Measurements from ENCODE around the gene AGK.

Gene AGK

DNA sequence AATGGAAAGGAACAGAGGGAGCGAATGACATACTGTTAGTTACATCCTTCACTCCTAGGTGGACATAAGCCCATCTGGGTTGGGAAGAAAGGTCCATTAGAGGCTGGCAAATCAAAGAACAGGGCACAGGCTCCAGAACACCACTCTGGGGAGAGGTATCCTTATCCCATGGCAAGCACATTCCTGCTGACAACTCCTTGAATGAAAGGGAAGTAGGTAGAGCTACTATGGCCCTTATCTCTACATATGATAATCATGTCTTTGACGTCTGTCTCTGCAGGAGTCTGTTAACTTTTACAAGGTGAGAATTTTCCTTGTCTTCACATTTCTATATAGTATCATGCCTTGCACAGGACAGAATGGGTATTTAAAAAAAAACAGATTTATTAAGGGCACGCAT lies 140.3 kb downstream of the AGK start:
- Histone ChIP-seq H3K27me3 (ENCODE audit: control insufficient read depth, insufficient read depth, low read length, poor library complexity, severe bottlenecking) (no peaks in the 10 kb centered on the region), H3K9me3 (ENCODE audit: control insufficient read depth, low read length) (no peaks in the 10 kb centered on the region), H3K27ac (ENCODE audit: insufficient read depth, low read depth, low read length, poor library complexity, severe bottlenecking) (no peak overlapping the region), H3K36me3 (ENCODE audit: control insufficient read depth, insufficient read depth, low read length) (no peaks in the 10 kb centered on the region), H3K4me3 (ENCODE audit: insufficient read depth, low read depth, low read length) (no peak overlapping the region), H3K4me1 (ENCODE audit: control insufficient read depth, insufficient read depth, low read length) (no peaks in the 10 kb centered on the region)
- WGBS, 2 experiments: 69 to 73% methylated on average over 2 of the region's 3 CpGs

DNA sequence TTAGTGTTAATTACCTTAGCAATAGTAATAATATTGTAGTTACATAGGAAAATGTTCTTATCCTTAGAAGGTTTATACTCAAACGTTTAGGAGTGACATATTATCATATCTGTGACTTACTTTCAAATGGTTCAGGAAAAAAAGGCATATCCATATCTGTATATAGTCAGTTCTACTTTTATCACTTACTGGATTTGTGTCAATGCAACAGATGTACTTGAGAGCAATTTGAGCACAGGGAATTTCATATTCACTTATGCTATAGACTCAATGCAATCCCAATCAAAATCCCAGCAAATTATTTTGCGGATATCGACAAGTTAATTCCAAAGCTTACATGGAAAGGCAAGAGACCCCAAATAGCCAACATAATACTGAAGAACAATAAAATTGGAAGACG lies 140.8 kb downstream of the AGK start:
- no peak overlapping the region for H3K4me3 ChIP-seq (ENCODE audit: insufficient read depth, low read depth, low read length)
- H3K36me3 ChIP-seq (ENCODE audit: control insufficient read depth, insufficient read depth, low read length): no peaks in the 10 kb centered on the region
- H3K27me3 ChIP-seq (ENCODE audit: control insufficient read depth, insufficient read depth, low read length, poor library complexity, severe bottlenecking): no peaks in the 10 kb centered on the region
- WGBS, 2 experiments: 95 to 100% methylated on average over 3 of the region's 4 CpGs
- no peaks in the 10 kb centered on the region for H3K9me3 ChIP-seq (ENCODE audit: control insufficient read depth, low read length)
- H3K4me1 ChIP-seq (ENCODE audit: control insufficient read depth, insufficient read depth, low read length): no peaks in the 10 kb centered on the region
- no peak overlapping the region for H3K27ac ChIP-seq (ENCODE audit: insufficient read depth, low read depth, low read length, poor library complexity, severe bottlenecking)

DNA sequence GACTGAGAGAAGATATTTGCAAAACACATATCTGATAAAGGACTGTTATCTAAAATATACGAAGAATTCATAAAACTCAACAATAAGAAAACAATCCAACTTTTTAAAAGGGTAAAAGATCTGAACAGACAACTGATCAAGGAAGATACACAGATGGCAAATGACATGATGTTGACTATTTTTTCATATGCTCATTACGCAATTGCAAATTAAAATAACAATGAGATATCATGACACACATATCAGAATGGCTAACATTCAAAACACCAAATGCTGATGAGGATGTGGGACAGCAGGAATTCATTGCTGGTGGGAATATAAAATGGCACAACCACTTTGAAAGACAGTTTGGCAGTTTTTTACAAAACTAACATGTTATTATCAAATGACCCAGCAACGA lies 141.9 kb downstream of the AGK start:
- no peaks in the 10 kb centered on the region for H3K36me3 ChIP-seq (ENCODE audit: control insufficient read depth, insufficient read depth, low read length)
- no peaks in the 10 kb centered on the region for H3K4me1 ChIP-seq (ENCODE audit: control insufficient read depth, insufficient read depth, low read length)
- no peaks in the 10 kb centered on the region for H3K9me3 ChIP-seq (ENCODE audit: control insufficient read depth, low read length)
- 96 to 97% methylated on average over 2 to 3 of the region's 3 CpGs for WGBS, 2 experiments
- H3K27ac ChIP-seq (ENCODE audit: insufficient read depth, low read depth, low read length, poor library complexity, severe bottlenecking): no peak overlapping the region
- no peak overlapping the region for H3K4me3 ChIP-seq (ENCODE audit: insufficient read depth, low read depth, low read length)
- no peaks in the 10 kb centered on the region for H3K27me3 ChIP-seq (ENCODE audit: control insufficient read depth, insufficient read depth, low read length, poor library complexity, severe bottlenecking)

DNA sequence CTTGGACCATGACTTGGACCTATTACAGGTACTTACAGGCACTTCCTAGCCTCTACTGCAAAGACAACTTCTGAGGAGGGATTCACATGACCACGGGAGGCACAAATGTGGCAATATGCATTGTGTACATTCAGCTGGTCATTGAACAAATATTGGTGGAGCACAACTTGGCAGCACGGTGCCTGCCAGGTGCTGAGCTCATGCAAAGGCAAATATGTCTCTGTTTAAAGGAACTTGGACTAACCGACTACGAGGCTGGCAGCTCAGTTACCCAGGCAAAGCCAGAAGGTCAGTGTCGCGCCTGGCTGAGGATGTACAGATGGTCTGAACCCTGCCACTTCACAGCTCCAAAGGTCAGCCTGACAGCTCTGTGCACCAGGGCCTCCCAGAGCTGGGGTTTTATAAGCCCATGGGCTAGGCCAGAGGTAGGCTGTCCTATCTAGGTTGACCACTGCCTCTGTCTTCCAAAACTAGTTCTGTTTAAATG lies 144.6 kb downstream of the AGK start:
- H3K36me3 ChIP-seq (ENCODE audit: control insufficient read depth, insufficient read depth, low read length): no peaks in the 10 kb centered on the region
- no peaks in the 10 kb centered on the region for H3K9me3 ChIP-seq (ENCODE audit: control insufficient read depth, low read length)
- no peak overlapping the region for H3K27ac ChIP-seq (ENCODE audit: insufficient read depth, low read depth, low read length, poor library complexity, severe bottlenecking)
- H3K4me1 ChIP-seq (ENCODE audit: control insufficient read depth, insufficient read depth, low read length): no peaks in the 10 kb centered on the region
- H3K4me3 ChIP-seq (ENCODE audit: insufficient read depth, low read depth, low read length): no peak overlapping the region
- peaks cover 5% of the 10 kb centered on the region for H3K27me3 ChIP-seq (ENCODE audit: control insufficient read depth, insufficient read depth, low read length, poor library complexity, severe bottlenecking)
- WGBS, 2 experiments: 91 to 92% methylated on average over 6 of the region's 6 CpGs

DNA sequence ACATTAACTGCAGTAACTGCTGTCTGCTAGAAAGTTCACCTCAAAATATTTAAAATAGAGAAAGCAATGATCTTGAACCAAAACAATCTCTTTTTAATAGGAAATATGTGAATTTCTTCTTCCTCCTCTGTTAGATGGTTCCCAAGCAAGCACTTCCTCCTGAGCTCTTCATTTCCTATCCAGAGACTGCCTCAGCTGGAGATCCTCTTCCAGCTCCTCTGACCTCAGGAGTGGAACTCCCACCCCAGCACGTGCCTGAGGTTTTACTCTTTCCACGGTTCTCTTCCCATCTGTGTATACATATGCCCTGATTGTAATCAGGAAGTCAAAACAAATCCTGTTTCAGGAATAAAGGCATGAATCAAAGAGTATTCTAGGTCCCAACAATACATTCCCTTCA lies 145.1 kb downstream of the AGK start:
- no peak overlapping the region for H3K4me3 ChIP-seq (ENCODE audit: insufficient read depth, low read depth, low read length)
- no peaks in the 10 kb centered on the region for H3K36me3 ChIP-seq (ENCODE audit: control insufficient read depth, insufficient read depth, low read length)
- peaks cover 8% of the 10 kb centered on the region for H3K27me3 ChIP-seq (ENCODE audit: control insufficient read depth, insufficient read depth, low read length, poor library complexity, severe bottlenecking)
- no peaks in the 10 kb centered on the region for H3K4me1 ChIP-seq (ENCODE audit: control insufficient read depth, insufficient read depth, low read length)
- WGBS, 2 experiments: 78 to 90% methylated on average over 2 of the region's 2 CpGs
- H3K9me3 ChIP-seq (ENCODE audit: control insufficient read depth, low read length): no peaks in the 10 kb centered on the region
- H3K27ac ChIP-seq (ENCODE audit: insufficient read depth, low read depth, low read length, poor library complexity, severe bottlenecking): no peak overlapping the region

DNA sequence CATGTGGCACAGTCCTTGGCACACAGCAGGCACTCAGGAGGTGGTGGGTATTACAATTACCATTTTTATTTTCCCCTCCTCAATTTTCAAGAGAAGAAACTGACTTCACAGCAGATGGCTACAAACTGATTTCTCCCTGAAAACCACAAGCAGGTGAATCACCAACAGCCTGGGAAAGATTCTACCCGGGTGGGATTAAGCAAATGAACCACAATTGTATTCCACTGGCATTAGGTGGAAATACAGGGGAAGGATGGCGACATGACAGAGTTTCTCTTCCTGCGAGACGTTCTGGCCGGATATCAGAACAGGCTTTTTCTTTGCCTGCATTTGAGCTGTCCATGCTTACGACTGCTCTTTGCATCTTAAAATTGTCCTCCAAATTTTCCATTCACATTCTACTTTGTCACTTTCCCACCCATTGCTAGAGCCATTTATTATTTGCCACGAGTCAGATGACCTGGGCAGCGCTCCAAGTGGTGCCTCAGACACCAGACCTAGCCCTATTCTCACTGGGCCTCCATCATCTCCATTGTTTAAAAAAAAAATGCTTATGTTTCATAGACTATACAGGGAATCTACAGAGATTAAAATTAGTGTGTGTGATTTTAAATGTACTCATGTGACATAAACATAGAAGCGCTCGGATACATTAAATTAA lies 146.1 kb downstream of the AGK start:
- no peaks in the 10 kb centered on the region for H3K9me3 ChIP-seq (ENCODE audit: control insufficient read depth, low read length)
- no peak overlapping the region for H3K4me3 ChIP-seq (ENCODE audit: insufficient read depth, low read depth, low read length)
- H3K4me1 ChIP-seq (ENCODE audit: control insufficient read depth, insufficient read depth, low read length): no peaks in the 10 kb centered on the region
- WGBS, 2 experiments: 86 to 88% methylated on average over 10 of the region's 10 CpGs
- peaks cover 11% of the 10 kb centered on the region for H3K27me3 ChIP-seq (ENCODE audit: control insufficient read depth, insufficient read depth, low read length, poor library complexity, severe bottlenecking)
- H3K27ac ChIP-seq (ENCODE audit: insufficient read depth, low read depth, low read length, poor library complexity, severe bottlenecking): no peak overlapping the region
- H3K36me3 ChIP-seq (ENCODE audit: control insufficient read depth, insufficient read depth, low read length): no peaks in the 10 kb centered on the region

DNA sequence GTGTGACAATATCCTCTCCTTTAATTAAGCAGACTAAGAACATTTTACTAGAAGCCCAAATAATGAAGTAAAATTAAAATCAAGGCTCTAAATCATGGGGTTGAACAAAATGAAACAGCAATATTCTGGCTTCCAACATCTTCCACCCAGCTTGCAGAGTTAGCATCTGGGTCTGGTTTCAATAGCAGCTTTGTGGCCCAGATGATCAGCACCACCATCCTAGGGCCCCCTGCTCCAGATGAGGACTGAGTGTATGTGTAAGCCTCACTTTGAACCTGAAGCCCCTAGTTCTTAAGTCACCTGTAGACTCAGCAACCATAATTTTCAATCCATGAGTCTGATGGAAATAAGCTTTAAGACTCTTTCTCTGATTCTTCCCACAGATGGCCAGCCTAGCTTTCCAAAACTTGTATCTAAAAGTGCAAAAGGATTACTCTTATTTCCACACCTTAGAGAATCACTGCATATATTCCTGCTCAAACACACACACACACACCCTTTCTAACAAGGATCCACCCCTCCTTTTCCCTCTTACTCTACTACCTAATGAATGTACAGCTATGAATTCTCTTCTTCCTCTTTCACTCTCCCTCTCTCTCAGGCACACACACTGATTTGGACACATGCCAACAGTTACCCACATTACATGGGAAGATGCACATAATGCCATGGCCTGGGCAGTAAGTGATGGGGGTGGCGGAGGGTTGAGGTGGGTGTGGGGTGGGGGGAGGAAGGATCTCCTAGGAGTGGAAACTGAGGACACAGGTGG lies 147.2 kb downstream of the AGK start:
- Histone ChIP-seq H3K27ac (ENCODE audit: insufficient read depth, low read depth, low read length, poor library complexity, severe bottlenecking) (no peak overlapping the region), H3K4me3 (ENCODE audit: insufficient read depth, low read depth, low read length) (no peak overlapping the region), H3K27me3 (ENCODE audit: control insufficient read depth, insufficient read depth, low read length, poor library complexity, severe bottlenecking) (peaks cover 22% of the 10 kb centered on the region), H3K36me3 (ENCODE audit: control insufficient read depth, insufficient read depth, low read length) (no peaks in the 10 kb centered on the region), H3K9me3 (ENCODE audit: control insufficient read depth, low read length) (no peaks in the 10 kb centered on the region), H3K4me1 (ENCODE audit: control insufficient read depth, insufficient read depth, low read length) (no peaks in the 10 kb centered on the region)
- WGBS, 2 experiments: 89 to 94% methylated on average over 1 of the region's 1 CpG

DNA sequence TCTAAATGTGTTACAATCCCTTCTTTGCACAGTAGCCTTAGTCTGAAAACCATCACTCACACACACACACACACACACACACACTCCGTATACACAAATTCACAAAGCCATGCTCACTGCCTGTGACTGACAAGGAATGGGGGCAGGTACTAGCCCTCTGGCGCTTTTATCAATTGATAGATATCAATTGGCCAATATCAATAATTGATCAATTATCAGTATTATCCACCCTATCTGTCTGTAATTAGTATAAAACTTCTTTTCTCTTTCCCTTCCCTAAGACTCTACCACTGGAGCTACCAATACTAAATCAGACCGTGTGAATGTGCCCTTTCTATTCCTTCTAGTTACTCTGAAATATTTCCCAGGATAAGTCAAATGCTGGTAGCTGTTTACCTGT lies 148.7 kb downstream of the AGK start:
- WGBS, 2 experiments: 74 to 86% methylated on average over 2 to 3 of the region's 3 CpGs
- Histone ChIP-seq H3K9me3 (ENCODE audit: control insufficient read depth, low read length) (no peaks in the 10 kb centered on the region), H3K4me1 (ENCODE audit: control insufficient read depth, insufficient read depth, low read length) (peaks cover 4% of the 10 kb centered on the region), H3K27me3 (ENCODE audit: control insufficient read depth, insufficient read depth, low read length, poor library complexity, severe bottlenecking) (peaks cover 35% of the 10 kb centered on the region), H3K36me3 (ENCODE audit: control insufficient read depth, insufficient read depth, low read length) (no peaks in the 10 kb centered on the region), H3K4me3 (ENCODE audit: insufficient read depth, low read depth, low read length) (no peak overlapping the region), H3K27ac (ENCODE audit: insufficient read depth, low read depth, low read length, poor library complexity, severe bottlenecking) (no peak overlapping the region)

DNA sequence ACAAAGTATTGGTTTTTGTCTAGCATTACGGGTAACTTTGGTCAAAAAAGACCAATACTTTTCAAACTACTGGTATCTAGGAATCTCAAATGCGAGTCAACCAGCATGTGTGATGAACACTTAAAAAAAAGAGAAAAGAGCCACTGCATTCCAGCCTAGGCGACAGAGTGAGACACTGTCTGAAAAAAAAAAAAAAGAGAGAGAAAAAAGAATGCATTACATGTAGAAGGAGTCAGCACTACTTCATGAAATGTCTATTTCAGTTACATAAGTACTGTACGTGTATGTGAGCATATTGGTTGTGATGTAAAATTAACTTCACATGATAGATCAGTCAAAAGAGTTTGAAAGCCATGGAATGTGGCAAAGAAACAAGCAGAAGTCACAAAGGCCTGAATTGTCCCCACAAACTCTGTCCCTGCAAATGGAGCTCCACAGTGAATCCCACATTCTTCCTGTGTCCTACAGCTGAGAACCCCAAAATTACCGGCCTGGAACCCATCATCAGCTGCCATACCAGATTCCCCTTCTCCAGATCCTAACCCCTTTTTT lies 149.2 kb downstream of the AGK start:
- Histone ChIP-seq H3K4me3 (ENCODE audit: insufficient read depth, low read depth, low read length) (peak overlapping the region; percentile 72), H3K27ac (ENCODE audit: insufficient read depth, low read depth, low read length, poor library complexity, severe bottlenecking) (no peak overlapping the region), H3K9me3 (ENCODE audit: control insufficient read depth, low read length) (no peaks in the 10 kb centered on the region), H3K27me3 (ENCODE audit: control insufficient read depth, insufficient read depth, low read length, poor library complexity, severe bottlenecking) (peaks cover 35% of the 10 kb centered on the region), H3K4me1 (ENCODE audit: control insufficient read depth, insufficient read depth, low read length) (peaks cover 4% of the 10 kb centered on the region), H3K36me3 (ENCODE audit: control insufficient read depth, insufficient read depth, low read length) (no peaks in the 10 kb centered on the region)
- 81 to 82% methylated on average over 5 of the region's 5 CpGs for WGBS, 2 experiments

DNA sequence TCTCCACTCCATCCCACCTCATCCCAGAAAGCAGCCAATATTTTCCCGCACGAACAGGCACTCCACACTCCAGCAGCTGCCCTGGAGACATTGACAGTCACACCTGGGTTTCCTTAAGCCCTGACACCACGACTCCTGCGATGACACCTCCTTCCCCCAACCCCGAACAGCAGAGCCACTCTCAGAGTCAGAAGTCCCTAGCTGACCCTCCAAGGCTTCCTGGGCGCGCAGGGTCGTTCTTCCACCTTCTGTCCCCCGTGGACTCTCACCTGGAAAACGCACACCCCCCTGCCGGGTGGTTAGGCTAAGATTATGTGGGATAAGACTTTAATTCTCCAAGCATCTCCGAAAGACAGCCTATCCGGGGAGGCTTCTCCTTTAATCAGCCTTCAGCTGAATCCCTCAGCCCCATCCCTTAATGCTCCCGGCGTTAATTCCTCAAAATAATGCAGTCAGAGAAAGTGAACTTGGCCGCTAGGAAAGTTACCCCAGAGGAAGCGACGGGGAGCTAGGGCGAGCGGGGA lies 149.7 kb downstream of the AGK start:
- 8 to 11% methylated on average over 14 to 18 of the region's 20 CpGs for WGBS, 2 experiments
- Histone ChIP-seq H3K9me3 (ENCODE audit: control insufficient read depth, low read length) (no peaks in the 10 kb centered on the region), H3K36me3 (ENCODE audit: control insufficient read depth, insufficient read depth, low read length) (no peaks in the 10 kb centered on the region), H3K4me3 (ENCODE audit: insufficient read depth, low read depth, low read length) (peak overlapping the region; percentile 72), H3K27me3 (ENCODE audit: control insufficient read depth, insufficient read depth, low read length, poor library complexity, severe bottlenecking) (peaks cover 35% of the 10 kb centered on the region), H3K27ac (ENCODE audit: insufficient read depth, low read depth, low read length, poor library complexity, severe bottlenecking) (no peak overlapping the region), H3K4me1 (ENCODE audit: control insufficient read depth, insufficient read depth, low read length) (peaks cover 4% of the 10 kb centered on the region)

Measured in ectodermal cell (in vitro differentiated cells).